UCSD-AML1 (cell line): ENCODE measurements around the gene STK39.

Source experiments
- DNase-seq: peaks from one replicate; lab custom pipeline; 2025; ENCODE audit not compliant: unreplicated experiment; lab: John Stamatoyannopoulos, UW

The STK39 gene

GRCh38 chr2:168243061-168243460 is 4.3 kb downstream of the STK39 start:
- no peak for DNase-seq

- no peak for DNase-seq
Measured at GRCh38 chr2:168241746-168242145, 5.6 kb downstream of the STK39 start.

DNA sequence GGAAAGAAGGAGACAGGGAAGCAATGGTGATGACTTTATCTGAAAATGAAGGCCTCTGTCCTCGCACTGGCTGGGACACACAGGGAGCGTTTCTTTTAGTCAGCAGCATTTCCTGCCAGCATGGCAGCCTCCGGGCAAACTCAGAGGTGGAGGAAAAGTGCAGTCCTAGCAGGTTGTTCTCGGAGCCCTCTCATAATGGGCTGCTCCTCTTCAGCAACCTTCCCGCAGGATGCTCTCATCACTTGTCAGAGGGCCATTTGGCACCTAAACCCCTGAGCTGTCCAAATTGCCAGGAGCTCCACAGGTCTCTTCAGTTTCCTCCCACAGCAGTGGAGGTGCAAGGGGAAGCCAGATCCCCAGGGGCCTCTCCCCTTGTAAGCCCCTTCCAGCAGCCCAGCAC is 6.2 kb downstream of the STK39 start:
- no peak for DNase-seq

- no peak for DNase-seq
Measured at GRCh38 chr2:168239281-168239680, 8.1 kb downstream of the STK39 start.

DNA sequence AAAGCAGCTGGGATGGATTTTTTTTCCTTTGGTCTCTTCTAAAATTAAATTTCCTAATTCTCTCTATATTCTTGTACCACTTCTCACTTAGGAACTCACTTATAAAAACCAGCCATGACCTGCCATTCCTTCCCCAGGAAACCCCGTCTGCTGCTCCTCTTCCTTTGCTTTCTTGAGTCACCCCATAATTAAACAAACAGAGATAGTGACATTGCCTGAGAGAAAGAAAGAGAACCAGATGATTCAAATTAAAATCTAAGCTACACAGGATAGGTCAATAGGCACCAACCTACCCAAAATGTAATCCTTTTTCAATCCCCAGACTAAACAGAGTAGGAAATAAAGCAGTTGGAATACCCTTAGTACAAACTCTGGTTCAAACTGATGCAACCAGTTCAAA is 9.7 kb downstream of the STK39 start:
- DNase-seq, result no peak

DNA sequence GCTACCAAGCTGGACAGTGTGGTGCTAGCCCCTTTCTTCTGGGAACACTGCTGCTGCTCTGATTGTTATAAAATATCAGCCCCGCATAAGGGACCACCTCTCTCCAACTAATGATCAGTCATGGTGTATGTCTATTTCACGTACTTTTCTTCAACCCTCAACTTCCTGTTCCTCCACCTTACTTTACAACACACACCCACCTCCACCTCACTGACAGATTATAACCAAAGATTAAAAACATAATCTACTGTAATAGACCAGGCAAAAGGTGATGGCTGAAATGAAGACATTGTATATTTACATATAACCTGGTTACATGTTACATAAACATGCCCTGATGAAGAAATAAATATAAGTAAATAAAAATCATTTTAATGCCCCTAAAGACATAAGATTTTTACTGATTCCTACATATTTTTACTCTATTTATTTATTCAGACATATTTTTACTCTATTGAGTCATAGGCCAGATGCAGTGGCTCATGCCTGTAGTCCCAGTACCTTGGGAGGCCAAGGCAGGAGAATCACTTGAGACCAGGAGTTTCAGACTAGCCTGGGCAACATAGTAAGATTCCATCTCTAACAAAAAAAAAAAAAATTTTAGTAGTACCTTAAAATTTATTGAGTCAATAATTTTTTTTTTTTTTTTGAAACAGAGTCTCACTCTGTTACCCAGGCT is 12.8 kb downstream of the STK39 start:
- DNase-seq, result no peak

- no peak for DNase-seq
Measured at GRCh38 chr2:168233726-168234406, 13.5 kb downstream of the STK39 start.

DNA sequence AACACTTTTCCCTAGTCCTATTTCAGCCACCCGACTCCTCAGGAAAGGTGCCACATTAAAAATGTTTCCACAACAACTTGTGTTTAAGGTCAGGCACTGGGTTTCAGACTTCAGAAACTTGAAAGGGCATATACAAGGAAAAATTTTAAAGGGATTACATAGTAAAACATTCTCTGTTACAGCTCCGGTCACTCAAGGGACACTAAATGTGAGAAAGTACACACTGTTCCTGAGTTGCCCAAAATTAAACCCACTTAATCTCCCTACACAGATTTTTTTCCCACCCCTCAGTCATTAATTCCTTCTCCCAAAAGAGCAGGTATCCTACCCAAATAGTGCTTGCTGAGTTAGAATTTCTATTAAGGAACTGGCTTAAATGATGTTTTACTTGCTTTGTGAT is 14.2 kb downstream of the STK39 start:
- no peak for DNase-seq

- DNase-seq, result no peak
Measured at GRCh38 chr2:168231609-168232241, 15.7 kb downstream of the STK39 start.

- no peak for DNase-seq
Measured at GRCh38 chr2:168230389-168230788, 17.0 kb downstream of the STK39 start.

DNA sequence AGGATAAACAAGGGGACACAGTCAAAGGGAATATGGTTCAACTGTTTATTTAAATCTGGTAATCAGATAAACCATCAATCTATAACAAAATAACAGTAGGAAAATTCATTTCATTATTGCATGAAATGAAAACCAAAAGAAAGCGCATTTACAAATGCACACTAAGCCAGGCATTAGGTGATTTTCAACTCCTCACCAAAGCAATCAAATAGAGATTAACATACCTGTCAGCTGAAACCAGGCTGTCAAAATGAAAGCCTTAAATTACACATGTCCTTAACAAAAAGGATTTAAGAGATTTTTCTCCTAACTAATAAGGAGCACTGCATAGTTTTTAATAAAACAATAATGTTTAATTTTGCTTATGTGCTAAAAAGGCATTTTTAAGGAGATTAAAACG is 23.0 kb downstream of the STK39 start:
- DNase-seq, result no peak

DNA sequence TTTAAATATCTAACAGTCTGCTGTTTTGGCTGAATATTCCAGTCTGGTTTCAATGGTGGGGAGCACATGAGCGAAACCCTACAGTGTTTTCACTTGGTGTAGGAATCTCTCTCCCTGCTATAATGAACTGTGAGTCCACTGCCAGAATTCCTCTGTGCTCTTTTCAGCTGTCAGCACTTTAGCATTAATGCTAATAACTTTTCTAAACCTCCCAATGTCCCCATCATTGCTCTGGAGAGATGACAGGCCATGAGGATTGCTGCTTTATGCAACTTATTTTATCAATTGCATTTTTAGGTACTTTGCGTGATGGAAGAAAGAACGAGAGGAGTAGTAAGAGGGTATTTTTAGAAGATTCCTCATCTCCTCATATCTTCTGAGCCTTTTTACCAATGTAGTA is 25.3 kb downstream of the STK39 start:
- no peak for DNase-seq

DNA sequence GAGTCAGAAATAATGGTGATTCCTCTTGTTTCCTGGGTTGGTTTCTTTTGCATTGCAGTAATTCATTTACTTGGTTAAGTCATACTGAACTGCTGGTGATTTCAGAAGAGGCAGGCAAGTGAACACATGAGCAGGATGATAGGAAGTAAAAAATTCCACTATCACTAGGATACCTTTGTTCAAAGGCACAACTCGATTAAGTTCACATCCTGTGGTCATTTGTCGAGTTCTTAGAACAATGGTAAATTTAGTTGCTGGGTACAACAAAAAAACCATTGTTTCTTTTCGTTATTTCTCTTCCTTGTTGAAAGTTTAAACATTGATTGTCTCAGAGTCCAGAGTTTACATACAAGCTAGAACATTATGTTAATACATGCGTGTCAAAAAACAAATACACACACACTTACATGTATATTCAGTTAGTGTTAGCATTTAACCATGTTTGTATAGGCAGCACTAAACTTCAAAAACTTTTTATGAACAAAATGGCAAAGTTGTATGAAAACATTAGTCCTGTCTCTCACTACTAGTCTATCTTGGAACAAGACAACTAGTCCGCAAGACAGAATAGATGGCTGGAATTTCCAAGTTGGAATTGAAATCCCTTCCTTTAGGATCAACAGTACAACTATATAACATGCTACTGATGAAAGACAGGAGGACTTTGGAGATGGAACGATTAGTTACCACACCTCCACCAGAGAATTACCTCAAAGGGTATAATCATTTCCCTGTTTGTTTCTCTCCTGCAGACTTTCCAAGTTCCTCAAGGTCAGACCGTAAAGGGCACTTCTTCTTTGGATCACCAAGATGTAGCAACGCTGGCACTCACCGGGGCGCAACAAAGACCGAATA is 26.2 kb downstream of the STK39 start:
- DNase-seq, result no peak

DNA sequence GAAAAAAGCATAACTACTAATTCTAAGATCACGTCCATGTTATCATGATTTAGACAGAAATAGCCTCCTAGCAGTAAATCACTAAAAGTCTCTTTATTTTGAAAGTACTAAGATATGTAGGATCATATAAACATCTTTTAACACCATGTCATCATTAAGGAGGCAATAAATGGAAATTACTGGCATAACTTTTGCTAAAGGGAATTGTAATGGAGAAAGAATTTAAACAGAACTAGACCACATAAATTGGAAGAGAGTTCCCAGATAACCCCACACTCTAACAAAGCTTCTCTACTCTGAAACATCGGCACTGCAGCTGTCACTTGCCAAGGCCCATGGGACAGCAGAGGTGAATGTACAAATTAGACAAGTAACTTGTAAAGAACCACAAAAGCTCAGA is 29.5 kb downstream of the STK39 start:
- no peak for DNase-seq

GRCh38 chr2:168216351-168217005 is 30.9 kb downstream of the STK39 start:
- no peak for DNase-seq

DNA sequence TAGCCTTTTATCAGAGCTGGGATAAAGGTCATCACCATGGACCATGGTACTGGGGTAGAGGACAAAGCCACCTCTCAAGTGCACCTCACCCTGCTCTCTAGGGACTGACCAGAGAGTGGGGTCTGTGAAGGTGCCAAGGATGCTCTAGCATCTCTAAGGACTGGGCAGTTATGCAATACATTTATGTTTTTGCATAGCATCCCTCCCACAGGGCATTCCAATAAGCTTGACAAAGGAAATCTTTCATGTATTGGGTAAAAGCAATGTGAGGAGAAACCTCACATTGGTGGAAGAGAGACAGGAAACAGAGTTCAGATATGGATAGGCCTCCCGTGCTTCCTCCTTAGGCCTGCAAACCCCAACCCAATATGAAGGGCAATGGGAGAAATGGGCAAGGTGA is 31.6 kb downstream of the STK39 start:
- no peak for DNase-seq

DNA sequence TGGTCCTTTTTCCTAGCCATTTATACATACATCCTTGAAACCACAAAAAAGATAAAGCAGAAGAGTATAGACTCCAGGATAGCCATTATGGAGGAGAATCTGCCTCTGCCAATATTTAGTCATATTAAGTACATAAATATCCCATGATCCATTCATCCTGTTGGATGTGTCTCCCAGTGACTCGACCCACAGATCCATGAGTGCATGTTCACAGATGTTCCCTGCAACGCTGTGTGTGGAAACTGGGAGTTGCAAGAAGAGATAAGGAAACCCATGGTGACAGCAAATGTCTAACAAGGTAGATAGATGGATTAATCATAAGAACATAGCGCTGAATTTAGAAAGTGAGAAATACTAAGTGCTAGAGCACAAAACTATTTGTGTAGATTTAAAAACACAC is 34.5 kb downstream of the STK39 start:
- DNase-seq, result no peak

DNA sequence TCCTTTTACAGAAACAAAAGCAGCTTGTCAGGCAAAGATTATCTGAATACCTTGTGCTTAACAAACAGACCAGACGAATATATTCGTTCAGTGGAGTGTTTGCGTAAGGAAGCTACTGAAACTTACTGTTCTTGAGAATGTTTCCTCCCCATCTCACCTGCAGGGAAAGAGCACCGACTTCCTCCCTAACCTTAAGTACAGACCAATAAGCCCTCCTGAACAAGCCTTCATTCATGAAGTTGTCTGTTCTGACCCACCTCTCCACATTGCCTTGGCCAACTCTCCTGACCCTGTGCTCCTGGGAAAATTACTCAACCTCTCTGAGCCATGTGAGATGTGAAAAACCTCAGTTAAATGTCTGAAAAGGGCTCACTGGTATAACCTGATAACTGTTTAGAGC is 35.2 kb downstream of the STK39 start:
- no peak for DNase-seq

GRCh38 chr2:168211664-168212163 is 35.7 kb downstream of the STK39 start:
- DNase-seq, result no peak

- no peak for DNase-seq
Measured at GRCh38 chr2:168210895-168211570, 36.4 kb downstream of the STK39 start.
